Left kidney (tissue), 2 donors: Measurements from ENCODE around the gene DGKK. TPM values are rescaled to one million over a fixed set of nuclear protein-coding genes. Genes with fewer than 3 reads are reported as not detected.
"Not testable (repeated sequence)": the region's sequence is repeated elsewhere in the genome, so short reads cannot be mapped to it uniquely, and the experiment has no call there.

Source experiments
- DNase-seq: peaks from one replicate; pipeline ENCODE4 v3.0.0-alpha.2; 2013
- polyA plus RNA-seq: library from polyadenylated mRNA; unstranded; fragments of 120-200 nt; gene quantifications from one replicate; pipeline ENCODE4 v1.2.1, GENCODE V29; 2013; ENCODE audit not compliant: insufficient read length

DGKK gene
- polyA plus RNA-seq, 1 donor = 13.0 TPM

DNA sequence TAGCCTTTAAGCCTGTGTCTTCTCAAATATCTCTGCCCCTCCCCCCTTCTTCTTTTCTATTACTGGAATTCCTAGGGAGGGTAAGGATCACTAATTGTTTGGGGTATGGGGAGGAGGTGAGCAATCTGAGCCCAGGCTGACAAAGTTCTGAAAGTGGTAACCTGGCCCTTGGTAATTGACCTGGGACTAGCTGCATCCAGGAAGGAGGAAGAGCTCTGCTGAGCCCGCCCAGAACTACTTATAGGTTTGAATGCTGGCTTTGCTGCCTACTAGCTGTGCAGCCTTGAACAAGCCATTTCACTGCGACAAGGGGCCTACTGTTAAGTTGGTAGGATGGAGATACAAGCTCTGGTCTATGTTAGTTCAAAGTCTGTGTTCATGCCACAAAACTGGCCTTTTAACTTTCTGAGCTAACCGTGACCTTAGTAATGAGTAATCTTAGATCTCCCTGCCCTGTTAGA is 37.8 kb downstream of the DGKK start:
- peak; percentile 29 for DNase-seq

DNA sequence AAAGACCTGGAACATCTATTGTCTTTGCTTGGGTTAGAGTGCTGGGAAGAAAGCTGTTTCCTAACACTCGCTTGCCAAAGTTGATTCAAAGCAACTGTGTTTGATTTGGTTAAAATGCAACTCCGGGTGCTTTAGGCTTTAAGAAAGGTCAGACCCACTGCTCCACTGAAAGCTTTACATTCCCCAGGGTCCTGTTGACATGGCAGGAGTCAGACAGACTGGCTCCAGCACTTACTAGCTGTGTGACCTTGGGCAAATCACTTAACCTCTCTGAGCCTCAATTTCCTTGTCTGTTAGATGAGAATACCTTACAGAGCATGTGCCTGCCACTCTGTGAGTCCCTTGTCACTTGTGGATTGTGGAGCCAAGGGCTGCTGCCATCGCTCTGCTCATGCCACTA is 39.0 kb downstream of the DGKK start:
- DNase-seq = no peak

DNA sequence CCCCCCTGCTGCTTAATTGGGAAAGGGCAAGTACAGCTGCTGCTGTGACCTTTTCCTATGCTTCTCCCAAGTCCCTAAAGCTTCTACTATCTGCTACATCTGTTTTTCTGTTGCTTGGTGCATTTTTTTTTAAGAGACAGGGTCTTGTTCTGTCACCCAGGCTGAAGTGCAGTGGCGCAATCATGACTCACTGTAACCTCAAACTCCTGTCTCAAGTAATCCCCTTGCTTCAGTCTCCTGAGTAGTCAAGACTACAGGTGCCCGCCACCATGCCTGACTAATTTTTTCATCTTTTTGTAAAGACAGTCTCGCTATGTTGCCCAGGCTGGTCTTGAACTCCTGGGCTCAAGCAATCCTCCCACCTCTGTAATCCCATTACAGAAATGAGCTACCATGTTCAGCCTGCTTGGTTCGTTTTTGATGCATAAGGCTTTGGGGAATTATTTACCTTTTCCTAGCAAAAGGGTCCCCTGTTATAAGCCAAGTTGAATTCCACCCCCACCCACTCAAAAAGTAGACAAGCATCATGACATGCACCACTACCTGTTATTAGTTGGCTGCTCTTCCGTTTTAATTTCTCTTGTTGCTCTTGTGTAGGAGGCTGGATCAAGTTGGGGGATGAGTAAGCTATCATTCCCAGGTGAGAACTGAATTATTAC is 39.6 kb downstream of the DGKK start:
- DNase-seq = no peak

GRCh38 chrX:50428174-50428573 is 42.5 kb downstream of the DGKK start:
- no peak for DNase-seq

- DNase-seq = no peak
Measured at GRCh38 chrX:50407976-50408375, 62.6 kb downstream of the DGKK start.

- DNase-seq = no peak
Measured at GRCh38 chrX:50403903-50404302, 66.7 kb downstream of the DGKK start.

DNA sequence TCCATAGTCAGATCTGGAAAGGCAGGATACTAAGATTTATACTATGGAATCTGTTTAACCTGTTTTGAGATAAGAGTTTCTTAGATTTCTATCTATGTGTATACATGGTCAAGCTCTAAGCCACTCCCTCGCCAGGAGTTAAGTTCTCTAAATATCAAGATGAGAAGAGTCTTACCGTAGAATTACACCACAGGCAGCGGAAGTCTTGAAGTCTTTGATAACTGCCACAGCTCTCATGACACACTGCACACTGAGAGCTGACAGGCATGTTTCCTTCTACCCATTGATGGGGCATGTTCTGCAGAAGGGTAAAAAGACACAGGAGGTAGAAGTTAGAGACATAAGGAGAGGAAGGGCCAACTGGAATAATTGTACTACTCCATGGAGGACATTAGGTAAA is 67.7 kb downstream of the DGKK start:
- no peak for DNase-seq

GRCh38 chrX:50393902-50394301 is 76.7 kb downstream of the DGKK start:
- no peak for DNase-seq

DNA sequence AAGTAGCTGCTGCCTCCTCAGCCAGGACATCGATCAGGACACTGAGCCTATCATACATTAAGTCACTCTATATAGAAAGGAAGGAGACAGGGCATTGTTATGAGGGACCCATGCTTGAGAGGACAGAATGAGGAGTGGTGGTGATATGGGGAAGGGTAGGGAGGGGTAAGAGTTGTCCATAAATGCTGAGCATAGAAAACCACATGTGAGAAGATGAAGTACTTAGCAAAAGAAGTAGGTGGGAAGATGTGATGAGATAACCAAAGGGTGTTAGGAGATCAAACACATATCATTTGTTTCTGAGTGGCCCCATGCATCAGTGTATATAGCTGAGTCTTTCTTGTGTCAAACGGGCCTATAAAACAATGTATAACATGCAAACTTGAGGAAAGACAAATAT is 84.1 kb downstream of the DGKK start:
- DNase-seq = no peak

GRCh38 chrX:50381729-50382415 is 88.8 kb downstream of the DGKK start:
- no peak for DNase-seq

- DNase-seq = no peak
Measured at GRCh38 chrX:50375481-50376267, 95.0 kb downstream of the DGKK start.

GRCh38 chrX:50372966-50373365 is 97.7 kb downstream of the DGKK start:
- no peak for DNase-seq

DNA sequence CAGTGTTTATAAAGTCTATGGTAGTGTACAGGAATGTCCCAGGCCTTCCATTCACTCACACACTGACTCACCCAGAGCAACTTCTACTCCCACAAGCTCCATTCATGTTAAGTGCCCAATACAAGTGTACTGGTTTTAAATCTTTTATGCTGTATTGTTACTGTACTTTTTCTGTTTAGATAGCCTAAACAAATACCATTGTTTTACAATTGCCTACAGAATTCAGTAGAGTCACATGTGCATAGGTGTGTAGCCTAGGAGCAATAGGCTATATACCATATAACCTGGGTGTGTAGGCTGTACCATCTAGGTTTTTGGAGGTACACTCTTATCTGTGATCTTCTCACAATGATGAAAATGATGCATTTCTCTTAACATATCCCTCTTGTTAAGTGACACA is 126.7 kb downstream of the DGKK start:
- no peak for DNase-seq

GRCh38 chrX:50333308-50333707 is 137.3 kb downstream of the DGKK start:
- no peak for DNase-seq

DNA sequence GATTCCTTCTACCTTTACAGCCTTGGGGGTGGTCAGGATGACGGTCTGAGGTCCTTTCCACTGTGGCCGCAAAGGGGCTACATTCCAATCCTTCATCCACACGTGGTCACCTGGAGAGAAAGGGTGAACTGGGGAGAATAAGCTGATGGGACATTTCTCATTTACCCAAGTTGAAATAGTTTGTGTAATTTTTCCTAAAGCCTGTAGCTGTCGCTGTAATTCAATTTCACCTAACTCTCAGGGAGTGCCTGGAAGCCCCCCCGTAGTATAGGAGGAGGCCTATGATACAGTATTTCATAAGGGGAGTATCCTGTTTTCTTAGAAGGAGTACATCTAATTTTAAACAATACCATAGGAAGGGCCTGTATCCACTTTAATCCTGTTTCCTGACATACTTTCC is 138.0 kb downstream of the DGKK start:
- DNase-seq = not testable (repeated sequence)

DNA sequence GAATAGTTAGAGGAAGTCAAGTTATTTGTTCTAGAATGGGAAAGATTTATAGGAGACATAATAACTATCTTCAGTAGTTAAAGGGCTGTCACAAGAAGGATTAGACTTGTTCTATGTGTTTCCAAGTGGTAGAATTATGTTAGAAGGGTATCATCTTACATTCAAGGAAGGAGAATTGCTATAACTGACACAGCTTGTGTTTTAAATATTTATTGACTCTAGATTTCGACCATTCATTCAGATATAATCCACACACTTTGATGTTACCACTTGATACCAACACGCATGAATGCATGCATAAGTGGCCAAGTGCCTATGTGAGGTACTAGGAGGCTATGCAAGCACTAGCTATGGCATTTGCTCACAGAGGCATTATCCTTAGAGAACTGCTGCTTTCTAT is 143.4 kb downstream of the DGKK start:
- DNase-seq = no peak
